Pancreas (tissue), 10 donors: Measurements from ENCODE around the gene ZC3H7B. TPM values are rescaled to one million over a fixed set of nuclear protein-coding genes. Genes with fewer than 3 reads are reported as not detected.

ENCODE experiments used
- ATAC-seq, 4 donors: fragments of 200-7000 bp; cut with Tn5 transposase; one replicate each; pipeline versions ENCODE4 v1.8.0 to v1.9.1; 2020; ENCODE audit warnings: mild to moderate bottlenecking in 4 of 4, moderate library complexity in 4 of 4
- DNase-seq, 6 donors: peaks; one replicate each; pipeline ENCODE4 v3.0.0-alpha.2; 2020
- FAIRE-seq: peaks from 2 replicates; lab custom pipeline; 2012; peaks lifted over from hg19 to GRCh38; lab: Jason Lieb, UNC
- H3K27ac ChIP-seq, 4 donors: fragments of 200-600 bp; sonication (generic); 1 replicate in 3 of 4; 2 replicates in 1 of 4; pipeline versions ENCODE4 v1.5.0 to v1.8.0; 2020
- H3K27me3 ChIP-seq, 4 donors: fragments of 200-600 bp; one replicate each; pipeline ENCODE4 v1.8.0; 2021
- H3K36me3 ChIP-seq, 3 donors: fragments of 200-600 bp; sonication (generic) in 1 of 3; one replicate each; pipeline versions ENCODE4 v1.5.0 to v1.8.0; 2020 to 2021
- H3K4me1 ChIP-seq, 3 donors: fragments of 200-600 bp; one replicate each; pipeline ENCODE4 v1.8.0; 2021
- H3K4me3 ChIP-seq, 4 donors: fragments of 200-600 bp; sonication (generic) in 2 of 4; one replicate each; pipeline versions ENCODE4 v1.5.0 to v1.8.0; 2020 to 2021
- H3K9me3 ChIP-seq, 4 donors: fragments of 200-600 bp; one replicate each; pipeline ENCODE4 v1.8.0; 2021
- WGBS, 2 donors: extraction: QIAGEN DNeasy Blood & Tissue Kit; methylation state at CpG; one replicate each; pipeline ENCODE4 v1.1.7; 2013; 5-methylcytosine and 5-hydroxymethylcytosine counted together
- intact Hi-C, 3 donors: fragments of 100-400 bp; cut with DNase I; formaldehyde crosslinking; loops; one replicate each; pipeline versions ENCODE4 v1.11.1 to v1.14.2; 2022
- polyA plus RNA-seq, 2 donors: library from polyadenylated mRNA; stranded (reverse); fragments of 200-250 nt; gene quantifications; one replicate each; pipeline ENCODE4 v1.2.3, GENCODE V29; 2013
- total RNA-seq, 6 donors: library from RNA; stranded (reverse); fragmentation: NEBNext Ultra II Directional in 4 of 6; extraction: Animal tissue kit (Norgen Biotek cat#: 25700) in 4 of 6; gene quantifications; one replicate each; pipeline versions ENCODE4 v1.2.1 to v1.2.4, GENCODE V29; 2021 to 2023
- TF ChIP-seq, protein P1 (sequence below), 4 donors: fragments of 200-600 bp; sonication (generic) in 3 of 4; IDR thresholded peaks; one replicate each; pipeline versions ENCODE4 v1.5.0 to v1.8.0; 2021; ENCODE audit warnings: antibody characterized with exemption in 4 of 4
- donor health status: healthy with polysubstance abuse.
- donor health status: DM: no; HTN: no; CAD: no; lungs with moderate emphysema.
- donor health status: DM: no; HTN: no; CAD: no.
- donor health status: control.
- donor health status: control.
- donor health status: Bipolar disorder and iron deficiency.
- donor health status: DM: yes; HTN: yes; CAD: no.
- donor health status: DM: no; HTN: no; CAD: no.
- donor health status: DM: no; HTN: no; CAD: no.
- donor health status: DM: yes; HTN: yes; CAD: no.

ZC3H7B gene
- total and polyA plus RNA-seq, 8 donors: 20.9 to 46.8 (median 27.0) TPM

- H3K4me3 ChIP-seq: no peak overlapping the region
- no peaks in the 10 kb centered on the region for H3K4me1 ChIP-seq
- no peak for FAIRE-seq
- intact Hi-C loops: no loop called here
- H3K36me3 ChIP-seq: peaks cover 7 to 62% (median 26%) of the 10 kb centered on the region in 3 donors
- DNase-seq: no peak
- H3K27ac ChIP-seq: no peak overlapping the region
- ATAC-seq: no peak
- H3K27me3 ChIP-seq: no peaks in the 10 kb centered on the region
- TF ChIP-seq, protein P1, sequence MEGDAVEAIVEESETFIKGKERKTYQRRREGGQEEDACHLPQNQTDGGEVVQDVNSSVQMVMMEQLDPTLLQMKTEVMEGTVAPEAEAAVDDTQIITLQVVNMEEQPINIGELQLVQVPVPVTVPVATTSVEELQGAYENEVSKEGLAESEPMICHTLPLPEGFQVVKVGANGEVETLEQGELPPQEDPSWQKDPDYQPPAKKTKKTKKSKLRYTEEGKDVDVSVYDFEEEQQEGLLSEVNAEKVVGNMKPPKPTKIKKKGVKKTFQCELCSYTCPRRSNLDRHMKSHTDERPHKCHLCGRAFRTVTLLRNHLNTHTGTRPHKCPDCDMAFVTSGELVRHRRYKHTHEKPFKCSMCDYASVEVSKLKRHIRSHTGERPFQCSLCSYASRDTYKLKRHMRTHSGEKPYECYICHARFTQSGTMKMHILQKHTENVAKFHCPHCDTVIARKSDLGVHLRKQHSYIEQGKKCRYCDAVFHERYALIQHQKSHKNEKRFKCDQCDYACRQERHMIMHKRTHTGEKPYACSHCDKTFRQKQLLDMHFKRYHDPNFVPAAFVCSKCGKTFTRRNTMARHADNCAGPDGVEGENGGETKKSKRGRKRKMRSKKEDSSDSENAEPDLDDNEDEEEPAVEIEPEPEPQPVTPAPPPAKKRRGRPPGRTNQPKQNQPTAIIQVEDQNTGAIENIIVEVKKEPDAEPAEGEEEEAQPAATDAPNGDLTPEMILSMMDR (IDR thresholded peaks at IDR 0.05): no peak
- no peaks in the 10 kb centered on the region for H3K9me3 ChIP-seq
- WGBS, 2 donors: 84 to 86% methylated on average over 15 of the region's 15 CpGs
Observed at GRCh38 chr22:41262250-41262765, 39.0 kb upstream of the ZC3H7B start.

DNA sequence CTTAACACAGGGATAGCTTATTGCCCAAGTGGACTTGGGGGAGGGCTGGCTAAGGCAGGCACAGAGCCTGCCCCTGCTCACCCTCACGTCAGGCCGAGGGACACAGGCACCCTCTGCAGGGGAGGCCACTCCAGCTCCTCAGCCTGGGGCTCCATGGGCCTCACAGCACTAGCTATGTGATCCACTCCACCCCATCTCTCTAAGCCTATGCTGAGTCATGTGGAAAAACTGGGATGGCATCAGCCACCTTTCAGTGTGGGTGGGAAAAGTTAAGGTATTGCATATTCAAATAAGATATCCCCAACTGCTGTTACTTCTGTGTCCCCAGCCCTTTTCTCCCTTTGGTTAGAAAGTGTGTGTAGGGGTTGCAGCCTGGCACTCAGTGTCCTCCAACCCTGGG is 37.6 kb upstream of the ZC3H7B start:
- Histone ChIP-seq H3K4me3 (no peak overlapping the region), H3K27ac (no peak overlapping the region), H3K9me3 (no peaks in the 10 kb centered on the region), H3K27me3 (no peaks in the 10 kb centered on the region), H3K4me1 (no peaks in the 10 kb centered on the region), H3K36me3 (peaks cover 10 to 54% (median 36%) of the 10 kb centered on the region in 3 donors)
- TF ChIP-seq, protein P1 (IDR thresholded peaks at IDR 0.05): no peak
- ATAC-seq (no peak), DNase-seq (no peak), FAIRE-seq (no peak)
- intact Hi-C loops: no loop called here
- 92 to 100% methylated on average over 2 of the region's 2 CpGs for WGBS, 2 donors

DNA sequence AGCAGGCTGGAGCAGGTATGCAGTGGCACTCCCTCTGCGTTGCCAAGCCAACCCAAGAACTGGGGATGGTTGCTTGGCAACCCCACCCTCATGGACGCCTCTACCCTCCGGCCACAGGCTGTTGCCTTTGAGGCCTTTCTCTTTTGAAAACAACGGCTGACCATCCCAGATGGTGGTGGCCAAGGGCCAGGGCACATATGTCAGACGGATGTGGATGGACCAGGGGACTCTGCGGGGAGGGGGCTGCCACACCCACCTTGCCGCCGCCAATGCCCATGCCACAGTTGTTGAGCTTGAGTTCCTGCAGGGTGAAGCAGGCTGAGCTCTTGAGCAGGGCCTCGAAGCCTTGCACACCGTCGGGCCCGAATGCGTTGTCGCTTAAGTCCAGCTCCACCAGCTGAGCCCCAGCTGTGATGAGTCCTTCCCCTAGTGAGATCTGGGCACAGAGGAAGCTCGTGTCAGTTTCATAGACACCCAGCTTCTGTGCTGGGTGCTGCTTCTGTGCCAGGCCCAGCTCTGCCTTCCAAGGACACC is 36.9 kb upstream of the ZC3H7B start:
- intact Hi-C loops: no loop called here
- Histone ChIP-seq H3K27ac (no peak overlapping the region), H3K9me3 (no peaks in the 10 kb centered on the region), H3K4me1 (no peaks in the 10 kb centered on the region), H3K4me3 (no peak overlapping the region), H3K27me3 (no peaks in the 10 kb centered on the region), H3K36me3 (peaks cover 10 to 54% (median 36%) of the 10 kb centered on the region in 3 donors)
- TF ChIP-seq, protein P1 (IDR thresholded peaks at IDR 0.05): no peak
- FAIRE-seq: no peak
- DNase-seq: no peak
- peak in 3 of 4 donors; percentile 46 to 77 (median 72) for ATAC-seq
- WGBS, 2 donors: 90 to 93% methylated on average over 15 of the region's 15 CpGs

GRCh38 chr22:41267958-41268357 is 33.4 kb upstream of the ZC3H7B start:
- TF ChIP-seq, protein P1 (IDR thresholded peaks at IDR 0.05): no peak
- H3K4me1 ChIP-seq: no peaks in the 10 kb centered on the region
- FAIRE-seq (no peak), DNase-seq (no peak), ATAC-seq (no peak)
- peaks cover 10 to 38% (median 22%) of the 10 kb centered on the region in 3 donors for H3K36me3 ChIP-seq
- no peaks in the 10 kb centered on the region for H3K9me3 ChIP-seq
- intact Hi-C loops: no loop called here
- no peaks in the 10 kb centered on the region for H3K27me3 ChIP-seq
- no peak overlapping the region for H3K27ac ChIP-seq
- H3K4me3 ChIP-seq: no peak overlapping the region
- 96 to 97% methylated on average over 16 of the region's 16 CpGs for WGBS, 2 donors

GRCh38 chr22:41271787-41272186 is 29.5 kb upstream of the ZC3H7B start:
- WGBS, 2 donors: 91 to 93% methylated on average over 9 of the region's 9 CpGs
- intact Hi-C loops: no loop called here
- no peaks in the 10 kb centered on the region for H3K4me1 ChIP-seq
- H3K27ac ChIP-seq: no peak overlapping the region
- no peaks in the 10 kb centered on the region for H3K9me3 ChIP-seq
- H3K36me3 ChIP-seq: peaks cover 6 to 35% (median 19%) of the 10 kb centered on the region in 3 donors
- DNase-seq (no peak), FAIRE-seq (no peak), ATAC-seq (no peak)
- no peaks in the 10 kb centered on the region for H3K27me3 ChIP-seq
- TF ChIP-seq, protein P1 (IDR thresholded peaks at IDR 0.05): no peak
- H3K4me3 ChIP-seq: no peak overlapping the region
